ENCODE measurements around the gene HEBP2. TPM values are rescaled to one million over a fixed set of nuclear protein-coding genes. Genes with fewer than 3 reads are reported as not detected.

HEBP2 gene
- total and polyA plus RNA-seq, 2 of the 4 experiments (the other 2 are of a cell fraction): 3.9 to 6.1 TPM

- Histone ChIP-seq H4K5ac (ENCODE audit: low read depth, low read length) (no peak within 1 kb of the TSS), H3K79me1 (ENCODE audit: low read depth in 1 of 2, low read length in 2 of 2) (no peaks in the 10 kb centered on the region), H4K20me1 (ENCODE audit: insufficient read depth, low read length) (no peaks in the 10 kb centered on the region), H3K4me2 (ENCODE audit: low read depth, low read length) (no peak within 1 kb of the TSS), H2AK9ac (replicated peaks; ENCODE audit: low read depth, low read length, poor library complexity) (no peak within 1 kb of the TSS), H3K9me1 (ENCODE audit: insufficient read depth, low read length) (no peaks in the 10 kb centered on the region), H3K9me3 (ENCODE audit: control insufficient read depth, insufficient read depth, low read length) (no peaks in the 10 kb centered on the region), H3K4me3 (ENCODE audit: insufficient read depth, low read depth, low read length) (no peak within 1 kb of the TSS), H2BK20ac (ENCODE audit: low read depth, low read length) (no peak within 1 kb of the TSS), H3K4me1 (ENCODE audit: control insufficient read depth, insufficient read depth, low read length) (no peaks in the 10 kb centered on the region), H3K27me3 (ENCODE audit: control insufficient read depth, insufficient read depth, low read length) (peaks cover 9% of the 10 kb centered on the region), H4K91ac (ENCODE audit: insufficient read depth, low read depth, low read length) (no peak within 1 kb of the TSS), H3K9ac (ENCODE audit: low read depth, low read length) (no peak within 1 kb of the TSS), H2BK5ac (ENCODE audit: low read depth, low read length, poor library complexity, severe bottlenecking) (no peak within 1 kb of the TSS), H2AFZ (replicated peaks; ENCODE audit: low read length, poor library complexity) (no peak within 1 kb of the TSS), H2AK5ac (ENCODE audit: low read depth, low read length) (no peak within 1 kb of the TSS), H4K8ac (ENCODE audit: low read depth in 2 of 2, low read length in 2 of 2) (no peak within 1 kb of the TSS), H3K56ac (ENCODE audit: extremely low read depth, insufficient read depth, low read length) (no peak within 1 kb of the TSS), H3K14ac (replicated peaks; ENCODE audit: low read depth, low read length) (no peak within 1 kb of the TSS), H3K4ac (ENCODE audit: low read depth, low read length) (no peak within 1 kb of the TSS), H3K23ac (ENCODE audit: low read depth, low read length) (no peak within 1 kb of the TSS), H3K27ac (ENCODE audit: insufficient read depth, low read length) (no peak within 1 kb of the TSS), H3K36me3 (ENCODE audit: control insufficient read depth, insufficient read depth, low read length) (no peaks in the 10 kb centered on the region), H3K18ac (ENCODE audit: low read depth, low read length) (no peak within 1 kb of the TSS), H2BK120ac (ENCODE audit: low read depth, low read length) (no peak within 1 kb of the TSS), H2BK15ac (ENCODE audit: low read depth, low read length) (no peak within 1 kb of the TSS)
- ChIA-PET POLR2A (ENCODE audit: unreplicated experiment) (no interaction called here), CTCF (interaction anchor here (0.8 kb wide), 1 partner anchor 17 kb away, joined by 3 read pairs; no protein-coding TSS in a partner anchor)
- no peak for ATAC-seq (ENCODE audit: low read depth)
- dilution Hi-C loops (cut with HindIII; ENCODE audit: low sequenced_read_pairs, unreplicated experiment): no loop called here
- 60% methylated on average over 1 of the region's 6 CpGs; no CpG with 5 or more reads in 1 of the 2 experiments for WGBS, 2 experiments (ENCODE audit: extremely low coverage in 2 of 2, insufficient read length in 1 of 2)
- no peak for DNase-seq
- intact Hi-C loops (cut with micrococcal nuclease): no loop called here
- TF ChIP-seq POLR2A (IDR thresholded peaks at IDR 0.05; ENCODE audit: low read depth, low read length) (no peak), MAFK (IDR thresholded peaks at IDR 0.05; ENCODE audit: low read depth, low read length) (no peak), RAD21 (IDR thresholded peaks at IDR 0.05; ENCODE audit: low read length) (no peak), NFE2L2 (IDR thresholded peaks at IDR 0.05; ENCODE audit: low read depth, low read length) (no peak), RFX5 (IDR thresholded peaks at IDR 0.05; ENCODE audit: low read depth, low read length) (no peak), CEBPB (IDR thresholded peaks at IDR 0.05; ENCODE audit: low read depth, low read length) (no peak), BHLHE40 (IDR thresholded peaks at IDR 0.05; ENCODE audit: low read depth, low read length) (no peak), FOS (IDR thresholded peaks at IDR 0.05; ENCODE audit: low read depth, low read length) (no peak), MXI1 (IDR thresholded peaks at IDR 0.05; ENCODE audit: borderline replicate concordance, low read depth, low read length) (no peak), CTCF (conservative IDR thresholded peaks at IDR 0.05; ENCODE audit: low read depth, low read length) (no peak), SMC3 (IDR thresholded peaks at IDR 0.05; ENCODE audit: low read depth, low read length) (no peak), MAZ (IDR thresholded peaks at IDR 0.05; ENCODE audit: borderline replicate concordance, low read depth, low read length) (no peak), CHD1 (IDR thresholded peaks at IDR 0.05; ENCODE audit: low read depth, low read length) (no peak)
- in situ Hi-C loops (cut with MboI; ENCODE audit: low sequenced_read_pairs): no loop called here
- BruUV-seq (replicated peaks): no TSS peak
Measured at GRCh38 chr6:138377844-138378243, 26.2 kb upstream of the HEBP2 start, which contains the start of gene SMIM28. TSS of gene SMIM28 (plus strand) at chr6:138377905. CDS start at chr6:138378073, 168 bp downstream.
